Lung (tissue), 12 donors: ENCODE data around the gene RNU1-4. TPM values are rescaled to one million over a fixed set of nuclear protein-coding genes. Genes with fewer than 3 reads are reported as not detected.
A peak's percentile ranks its signal among the peaks of the same experiment; 100 is the strongest.
"Not testable (repeated sequence)": the region's sequence is repeated elsewhere in the genome, so short reads cannot be mapped to it uniquely, and the experiment has no call there.

ENCODE experiments used
- ATAC-seq: fragments of 200-7000 bp; cut with Tn5 transposase; one replicate; pipeline ENCODE4 v1.9.1; 2020; ENCODE audit warnings: moderate number of reproducible peaks; ENCODE audit not compliant: insufficient read depth, low FRiP score
- DNase-seq, 3 donors: peaks; one replicate each; pipeline ENCODE4 v3.0.0-alpha.2; 2013 to 2017
- H3K27ac ChIP-seq, 2 donors: one replicate each; pipeline ENCODE4 v1.5.1; 2013; ENCODE audit warnings: mild to moderate bottlenecking in 2 of 2, moderate library complexity in 2 of 2, control low read depth in 1 of 2, inconsistent platforms in 1 of 2, low read depth in 1 of 2, low read length in 1 of 2
- H3K27me3 ChIP-seq, 3 donors: one replicate each; pipeline ENCODE4 v1.5.1; 2013; ENCODE audit warnings: low read length in 2 of 3; ENCODE audit not compliant: control insufficient read depth in 3 of 3, insufficient read depth in 3 of 3
- H3K36me3 ChIP-seq, 4 donors: one replicate each; pipeline ENCODE4 v1.5.1; 2013; ENCODE audit warnings: low read length in 4 of 4, mild to moderate bottlenecking in 1 of 4, moderate library complexity in 1 of 4; ENCODE audit not compliant: control insufficient read depth in 4 of 4, insufficient read depth in 4 of 4
- H3K4me1 ChIP-seq, 5 donors: one replicate each; pipeline ENCODE4 v1.5.1; 2013; ENCODE audit warnings: low read length in 5 of 5, mild to moderate bottlenecking in 2 of 5, moderate library complexity in 1 of 5; ENCODE audit not compliant: control insufficient read depth in 5 of 5, insufficient read depth in 5 of 5
- H3K4me3 ChIP-seq: one replicate; pipeline ENCODE4 v1.5.1; 2013; ENCODE audit warnings: mild to moderate bottlenecking, control low read depth, moderate library complexity
- H3K9ac ChIP-seq, 2 donors: one replicate each; pipeline ENCODE4 v1.5.1; 2013; ENCODE audit warnings: low read length in 2 of 2, control low read depth in 1 of 2; ENCODE audit not compliant: insufficient read depth in 1 of 2
- H3K9me3 ChIP-seq, 4 donors: one replicate each; pipeline ENCODE4 v1.5.1; 2013; ENCODE audit warnings: low read length in 3 of 4, mild to moderate bottlenecking in 1 of 4, moderate library complexity in 1 of 4; ENCODE audit not compliant: control insufficient read depth in 4 of 4, insufficient read depth in 3 of 4
- CTCF ChIP-seq: IDR thresholded peaks from 2 replicates; pipeline ENCODE4 v1.5.1; 2012; ENCODE audit warnings: mild to moderate bottlenecking; ENCODE audit errors: control extremely low read depth, extremely low read depth
- WGBS, 2 donors: extraction: QIAGEN DNeasy Blood & Tissue Kit; methylation state at CpG; one replicate each; pipeline ENCODE4 v1.1.7; 2013; 5-methylcytosine and 5-hydroxymethylcytosine counted together
- polyA plus RNA-seq, 2 donors: library from polyadenylated mRNA; stranded (reverse); fragments of 200-250 nt; gene quantifications; one replicate each; pipeline ENCODE4 v1.2.1, GENCODE V29; 2013
- total RNA-seq, 2 donors: library from RNA; depleted of rRNA in 1 of 2; stranded (reverse); fragments of >200 nt in 1 of 2; gene quantifications; one replicate each; pipeline ENCODE4 v1.2.1, GENCODE V29; 2014 to 2021
- donor health status: control.
- donor health status: control.
- donor health status: Bipolar disorder and iron deficiency.
- donor health status: healthy.
- donor health status: DM: yes; HTN: yes; CAD: no.

Gene RNU1-4
- total and polyA plus RNA-seq, 4 donors: under 0.01 to 3,134 TPM; not detected in 2

- ATAC-seq, H3K36me3 ChIP-seq, H3K27ac ChIP-seq, H3K4me3 ChIP-seq, H3K27me3 ChIP-seq, H3K9me3 ChIP-seq, H3K4me1 ChIP-seq, DNase-seq, H3K9ac ChIP-seq: not testable (repeated sequence)
- WGBS, 2 donors: 74 to 85% methylated on average over 6 to 11 of the region's 14 CpGs
Measured at GRCh38 chr1:16712582-16712981, 27.7 kb upstream of the RNU1-4 start.

GRCh38 chr1:16712984-16713383, 27.3 kb upstream of the RNU1-4 start:
- H3K27me3 ChIP-seq, H3K4me1 ChIP-seq, H3K36me3 ChIP-seq, DNase-seq, H3K9me3 ChIP-seq, ATAC-seq, H3K4me3 ChIP-seq, H3K27ac ChIP-seq, H3K9ac ChIP-seq: not testable (repeated sequence)
- 90 to 95% methylated on average over 3 of the region's 6 CpGs for whole genome bisulfite sequencing, 2 donors

GRCh38 chr1:16713480-16713879, 26.8 kb upstream of the RNU1-4 start:
- H3K4me1 ChIP-seq, ATAC-seq, DNase-seq, H3K9me3 ChIP-seq, H3K27me3 ChIP-seq, H3K9ac ChIP-seq, H3K27ac ChIP-seq, H3K4me3 ChIP-seq, H3K36me3 ChIP-seq: not testable (repeated sequence)
- 75 to 78% methylated on average over 4 of the region's 10 CpGs for WGBS, 2 donors

- Histone ChIP-seq H3K9me3 (no peaks in the 10 kb centered on the region), H3K36me3 (no peaks in the 10 kb centered on the region), H3K9ac (no peak overlapping the region), H3K27ac (no peak overlapping the region), H3K27me3 (no peaks in the 10 kb centered on the region), H3K4me3 (no peak overlapping the region), H3K4me1 (no peaks in the 10 kb centered on the region)
- no peak for TF ChIP-seq CTCF
- no peak for ATAC-seq
- peak in 2 of 3 donors; percentile 36 to 53 for DNase-seq
- WGBS, 2 donors: 78 to 88% methylated on average over 7 of the region's 7 CpGs
Measured at GRCh38 chr1:16716691-16717335, 23.5 kb upstream of the RNU1-4 start.

GRCh38 chr1:16717336-16718098, 22.8 kb upstream of the RNU1-4 start:
- Histone ChIP-seq H3K36me3 (no peaks in the 10 kb centered on the region), H3K4me3 (no peak overlapping the region), H3K4me1 (no peaks in the 10 kb centered on the region), H3K27ac (no peak overlapping the region), H3K9ac (no peak overlapping the region), H3K9me3 (no peaks in the 10 kb centered on the region), H3K27me3 (no peaks in the 10 kb centered on the region)
- TF ChIP-seq CTCF: no peak
- DNase-seq (peak in 2 of 3 donors; percentile 18 to 27), ATAC-seq (no peak)
- WGBS, 2 donors: 59 to 72% methylated on average over 19 to 20 of the region's 20 CpGs

- not testable (repeated sequence) for H3K36me3 ChIP-seq, H3K27ac ChIP-seq, ATAC-seq, H3K4me1 ChIP-seq, H3K9ac ChIP-seq, DNase-seq, H3K27me3 ChIP-seq, H3K9me3 ChIP-seq, H3K4me3 ChIP-seq
- 88 to 95% methylated on average over 14 of the region's 14 CpGs for WGBS, 2 donors
Measured at GRCh38 chr1:16718099-16718907, 22.0 kb upstream of the RNU1-4 start.
